ENCODE results near the gene PLEKHN1. TPM values are rescaled to one million over a fixed set of nuclear protein-coding genes. Genes with fewer than 3 reads are reported as not detected.
A peak's percentile ranks its signal among the peaks of the same experiment; 100 is the strongest.

PLEKHN1 gene
- total RNA-seq, 2 donors from 2014 or later, result not detected

DNA sequence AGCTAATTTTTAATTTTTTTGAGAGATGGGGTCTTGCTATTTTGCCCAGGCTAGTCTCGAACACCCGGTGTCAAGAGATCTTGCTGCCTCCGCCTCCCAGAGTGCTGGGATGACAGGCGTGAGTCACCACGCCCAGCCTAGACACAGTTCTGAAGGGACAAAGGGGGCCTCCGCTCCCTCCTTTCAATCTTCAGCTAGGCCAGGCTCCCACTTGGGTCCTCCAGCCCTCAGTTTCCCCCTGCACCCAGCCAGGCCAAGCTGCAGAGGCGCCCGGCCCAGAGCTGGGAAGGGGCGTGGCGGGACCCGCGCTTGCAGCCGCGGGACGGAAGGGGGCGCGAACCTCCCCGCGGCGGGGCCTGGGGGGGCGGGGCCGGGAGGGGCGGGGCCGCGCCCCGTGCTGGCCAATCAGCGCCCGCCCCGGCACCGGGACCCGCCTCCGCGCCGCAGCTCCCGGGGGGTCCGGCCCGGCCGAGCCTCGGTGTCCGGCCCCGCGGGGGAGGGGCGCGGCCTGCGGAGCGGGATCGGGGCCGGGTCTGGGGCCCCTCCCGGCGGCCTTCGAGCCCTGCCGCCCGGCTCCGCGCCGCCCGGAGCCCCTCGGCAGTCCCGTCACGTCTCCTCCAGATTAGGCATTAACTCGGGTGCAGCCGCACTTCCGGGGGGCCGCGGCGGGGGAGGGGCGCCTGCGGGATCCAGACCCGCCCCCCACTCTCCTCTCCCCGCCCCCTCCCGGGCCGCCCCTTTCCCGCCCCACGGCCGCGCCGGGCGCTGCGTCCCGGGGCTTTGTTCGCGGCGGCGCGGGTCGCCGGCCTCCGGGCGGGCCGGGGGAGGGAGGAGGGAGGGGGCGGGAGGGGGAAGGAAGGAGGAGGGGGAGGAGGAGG is 53.1 kb downstream of the PLEKHN1 start:
- Histone ChIP-seq H3K4me3 (peak overlapping the region in 1 of 2 donors; percentile 37), H3K36me3 (replicated peaks in 1 of 2; ENCODE audit: insufficient read depth in 1 of 2, low read depth in 2 of 2) (no peaks in the 10 kb centered on the region), H3K4me1 (peaks cover 47% of the 10 kb centered on the region), H3K9me3 (no peaks in the 10 kb centered on the region), H3K27me3 (no peaks in the 10 kb centered on the region), H3K27ac (peak overlapping the region; percentile 80 to 93 (median 90))
- ATAC-seq, result peak; percentile 87
- DNase-seq, result peak; percentile 82 to 90 (median 86)
- WGBS, 2 donors, result 2 to 20% methylated on average over 1 to 65 of the region's 91 CpGs
- intact Hi-C loops (cut with DNase I), result no loop called here
- TF ChIP-seq, protein P1, sequence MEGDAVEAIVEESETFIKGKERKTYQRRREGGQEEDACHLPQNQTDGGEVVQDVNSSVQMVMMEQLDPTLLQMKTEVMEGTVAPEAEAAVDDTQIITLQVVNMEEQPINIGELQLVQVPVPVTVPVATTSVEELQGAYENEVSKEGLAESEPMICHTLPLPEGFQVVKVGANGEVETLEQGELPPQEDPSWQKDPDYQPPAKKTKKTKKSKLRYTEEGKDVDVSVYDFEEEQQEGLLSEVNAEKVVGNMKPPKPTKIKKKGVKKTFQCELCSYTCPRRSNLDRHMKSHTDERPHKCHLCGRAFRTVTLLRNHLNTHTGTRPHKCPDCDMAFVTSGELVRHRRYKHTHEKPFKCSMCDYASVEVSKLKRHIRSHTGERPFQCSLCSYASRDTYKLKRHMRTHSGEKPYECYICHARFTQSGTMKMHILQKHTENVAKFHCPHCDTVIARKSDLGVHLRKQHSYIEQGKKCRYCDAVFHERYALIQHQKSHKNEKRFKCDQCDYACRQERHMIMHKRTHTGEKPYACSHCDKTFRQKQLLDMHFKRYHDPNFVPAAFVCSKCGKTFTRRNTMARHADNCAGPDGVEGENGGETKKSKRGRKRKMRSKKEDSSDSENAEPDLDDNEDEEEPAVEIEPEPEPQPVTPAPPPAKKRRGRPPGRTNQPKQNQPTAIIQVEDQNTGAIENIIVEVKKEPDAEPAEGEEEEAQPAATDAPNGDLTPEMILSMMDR (IDR thresholded peaks at IDR 0.05), result peak; percentile 32 to 65 (median 52)
- no peak for TF ChIP-seq POLR2A (IDR thresholded peaks at IDR 0.05)

DNA sequence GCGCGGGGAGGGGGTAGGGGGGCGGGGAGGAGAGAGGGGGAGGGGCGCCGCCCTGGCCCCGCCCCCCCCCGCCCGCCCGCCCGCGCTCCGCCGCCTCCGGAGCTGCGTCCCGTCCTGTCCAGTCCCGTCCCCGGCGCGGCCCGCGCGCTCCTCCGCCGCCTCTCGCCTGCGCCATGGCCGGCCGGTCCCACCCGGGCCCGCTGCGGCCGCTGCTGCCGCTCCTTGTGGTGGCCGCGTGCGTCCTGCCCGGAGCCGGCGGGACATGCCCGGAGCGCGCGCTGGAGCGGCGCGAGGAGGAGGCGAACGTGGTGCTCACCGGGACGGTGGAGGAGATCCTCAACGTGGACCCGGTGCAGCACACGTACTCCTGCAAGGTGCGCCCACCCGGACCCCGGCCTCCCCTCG is 53.7 kb downstream of the PLEKHN1 start, which contains the start of gene AGRN:
Gene AGRN, plus strand, starts transcription at position 121 of the 405 bp plus-strand sequence. Its CDS starts 53 bp downstream, at position 174.
- ATAC-seq, result no peak
- intact Hi-C loops (cut with DNase I), result no loop called here
- WGBS, 2 donors, result 1% methylated on average over 23 of the region's 58 CpGs; no CpG with 5 or more reads in 1 of the 2 donors
- no peaks in the 10 kb centered on the region for H3K9me3 ChIP-seq
- H3K27ac ChIP-seq, result peak within 1 kb of the TSS; percentile 80 to 93 (median 90)
- DNase-seq, result peak in 3 of 4 donors; percentile 53 to 59 (median 58)
- H3K4me3 ChIP-seq, result peak within 1 kb of the TSS; percentile 41 to 65
- no peaks in the 10 kb centered on the region for H3K36me3 ChIP-seq (replicated peaks in 1 of 2; ENCODE audit: insufficient read depth in 1 of 2, low read depth in 2 of 2)
- H3K27me3 ChIP-seq, result no peaks in the 10 kb centered on the region
- TF ChIP-seq, protein P1 (IDR thresholded peaks at IDR 0.05), result no peak
- H3K4me1 ChIP-seq, result peaks cover 50% of the 10 kb centered on the region

DNA sequence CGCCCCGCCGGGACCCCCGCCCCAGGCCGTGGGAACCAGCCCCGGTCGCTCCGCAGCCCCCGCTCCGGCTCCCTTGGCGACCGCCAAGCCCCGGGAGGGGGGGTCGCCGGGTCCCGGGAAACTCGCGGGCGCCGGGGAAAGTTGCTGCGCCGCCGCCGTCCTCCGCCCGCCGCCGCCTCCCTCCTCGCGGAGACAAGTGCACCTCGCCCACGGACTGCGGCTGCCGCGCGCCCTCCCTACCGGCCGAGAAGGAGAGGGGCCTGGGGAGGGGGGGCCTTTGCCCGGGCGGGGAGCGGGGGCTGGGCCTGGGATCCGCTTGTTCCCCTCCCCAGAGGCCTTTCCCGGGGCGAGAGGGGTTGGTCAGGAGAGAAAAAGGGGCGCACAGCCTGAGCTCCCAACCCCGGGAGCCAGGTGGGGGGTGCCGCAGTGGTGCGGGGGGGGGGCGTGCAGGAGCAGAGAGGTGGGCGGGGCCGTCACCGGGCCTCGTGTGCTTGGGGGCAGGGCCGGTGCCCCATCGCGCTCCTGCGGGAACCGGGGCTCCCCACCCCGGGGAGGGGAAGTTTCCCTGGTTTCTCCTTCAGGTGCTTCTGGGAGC is 54.2 kb downstream of the PLEKHN1 start:
- WGBS, 2 donors, result 0 to 1% methylated on average over 6 to 15 of the region's 59 CpGs
- Histone ChIP-seq H3K4me3 (peak overlapping the region; percentile 41 to 65), H3K27ac (peak overlapping the region; percentile 80 to 93 (median 90)), H3K4me1 (peaks cover 56% of the 10 kb centered on the region), H3K36me3 (replicated peaks in 1 of 2; ENCODE audit: insufficient read depth in 1 of 2, low read depth in 2 of 2) (no peaks in the 10 kb centered on the region), H3K9me3 (no peaks in the 10 kb centered on the region), H3K27me3 (no peaks in the 10 kb centered on the region)
- DNase-seq (no peak), ATAC-seq (no peak)
- TF ChIP-seq, protein P1 (IDR thresholded peaks at IDR 0.05), result no peak
- TF ChIP-seq POLR2A (IDR thresholded peaks at IDR 0.05), result no peak
- intact Hi-C loops (cut with DNase I), result no loop called here

DNA sequence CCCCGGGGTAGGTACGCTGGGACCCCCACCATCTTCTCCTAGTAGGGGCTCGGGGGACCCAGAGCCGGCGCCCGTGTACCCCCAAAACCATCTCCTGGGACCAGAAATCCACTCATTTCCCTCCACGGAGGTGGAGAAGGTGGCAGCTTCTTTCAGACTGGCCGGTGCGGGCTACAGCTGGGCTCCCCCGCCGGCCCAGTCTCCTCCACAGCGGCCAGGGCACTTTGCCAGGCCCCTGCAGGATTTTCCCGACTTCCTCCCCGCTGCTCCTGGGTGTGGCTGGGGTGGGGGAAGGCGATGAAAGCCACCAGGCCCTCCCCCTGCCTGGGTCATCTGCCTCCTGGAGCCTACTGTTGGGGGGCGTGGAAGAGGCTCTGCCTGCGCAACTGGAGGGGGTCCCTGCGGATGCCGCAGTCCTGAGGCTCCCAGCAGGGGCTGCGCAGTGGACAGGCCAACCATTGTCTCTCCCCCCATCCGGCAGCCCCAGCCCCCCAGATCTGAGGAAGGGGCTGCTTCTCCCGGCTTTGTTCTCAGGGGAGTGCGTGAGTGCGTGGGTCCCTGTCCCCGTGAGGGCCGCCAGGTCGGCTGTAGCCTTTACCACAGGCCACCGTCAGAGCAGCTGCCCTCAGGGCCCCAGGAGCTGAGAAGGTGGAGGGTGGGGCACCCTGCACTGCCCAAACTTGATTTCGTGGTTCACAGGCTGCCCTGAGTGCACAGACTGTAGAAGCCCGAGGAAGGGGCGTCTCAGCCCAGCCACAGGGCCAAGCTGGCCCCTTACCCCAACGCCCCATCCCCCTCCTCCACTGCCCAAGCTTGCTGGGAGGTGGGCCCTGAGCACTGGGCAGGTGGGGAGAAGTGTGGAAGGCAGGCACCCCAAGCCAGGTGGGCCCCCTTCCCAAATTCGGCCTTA is 55.0 kb downstream of the PLEKHN1 start:
- ATAC-seq, result no peak
- intact Hi-C loops (cut with DNase I), result no loop called here
- Histone ChIP-seq H3K4me3 (peak overlapping the region in 1 of 2 donors; percentile 65), H3K27me3 (no peaks in the 10 kb centered on the region), H3K4me1 (peaks cover 62% of the 10 kb centered on the region), H3K27ac (peak overlapping the region; percentile 80 to 93 (median 90)), H3K36me3 (replicated peaks in 1 of 2; ENCODE audit: insufficient read depth in 1 of 2, low read depth in 2 of 2) (no peaks in the 10 kb centered on the region), H3K9me3 (no peaks in the 10 kb centered on the region)
- DNase-seq, result peak; percentile 62 to 76 (median 67)
- TF ChIP-seq, protein P1 (IDR thresholded peaks at IDR 0.05), result no peak
- peak in 2 of 3 donors; percentile 41 to 50 for TF ChIP-seq POLR2A (IDR thresholded peaks at IDR 0.05)
- WGBS, 2 donors, result 35 to 63% methylated on average over 1 to 30 of the region's 33 CpGs
